WTC11 (cell line): ENCODE data around the gene TPM4. TPM values are rescaled to one million over a fixed set of nuclear protein-coding genes. Genes with fewer than 3 reads are reported as not detected.

Source experiments
- ATAC-seq: fragments of 200-7000 bp; cut with Tn5 transposase; 2 replicates; pipeline ENCODE4 v1.10.0; 2021; ENCODE audit warnings: mild to moderate bottlenecking, moderate library complexity
- CTCF ChIA-PET: fragments of 300-600 bp; sonication (Branson Sonifier 250); formaldehyde crosslinking; loops from one replicate; lab custom pipeline; 2021; ENCODE audit warnings: antibody characterized with exemption; lab: Charles Lee
- POLR2A ChIA-PET: fragments of 350-600 bp; sonication (Branson Sonifier 250); formaldehyde crosslinking; loops from one replicate; lab custom pipeline; 2021; ENCODE audit warnings: antibody characterized with exemption; lab: Charles Lee
- DNase-seq: peaks from one replicate; pipeline ENCODE4 v3.0.0; 2021; ENCODE audit warnings: low spot score
- H3K27ac Mint-ChIP-seq: 2 replicates; pipeline ENCODE4 v1.8.0; 2021; ENCODE audit warnings: mixed read lengths
- H3K27me3 Mint-ChIP-seq: 2 replicates; pipeline ENCODE4 v1.8.0; 2021; ENCODE audit warnings: low read depth, mild to moderate bottlenecking, moderate library complexity, mixed read lengths
- H3K36me3 Mint-ChIP-seq: 2 replicates; pipeline ENCODE4 v1.8.0; 2021; ENCODE audit warnings: mixed read lengths
- H3K4me1 Mint-ChIP-seq: 2 replicates; pipeline ENCODE4 v1.8.0; 2022; ENCODE audit warnings: mixed read lengths
- H3K4me3 Mint-ChIP-seq: 2 replicates; pipeline ENCODE4 v1.8.0; 2021; ENCODE audit warnings: mild to moderate bottlenecking, moderate library complexity, mixed read lengths
- H3K9me3 Mint-ChIP-seq: 2 replicates; pipeline ENCODE4 v1.8.0; 2021; ENCODE audit warnings: mixed read lengths
- CREB1 ChIP-seq: sonication (generic); formaldehyde crosslinking; IDR thresholded peaks from 2 replicates; pipeline ENCODE4 v1.8.0; 2023; ENCODE audit warnings: mild to moderate bottlenecking, missing genetic modification reagents
- CTCF ChIP-seq: fragments of 200-600 bp; IDR thresholded peaks from 2 replicates; pipeline ENCODE4 v1.8.0; 2022; ENCODE audit warnings: antibody characterized with exemption
- E2F5 ChIP-seq: sonication (generic); formaldehyde crosslinking; IDR thresholded peaks from 2 replicates; pipeline ENCODE4 v1.8.1; 2022; ENCODE audit warnings: mild to moderate bottlenecking, moderate library complexity, missing genetic modification reagents
- FOXJ3 ChIP-seq: sonication (generic); formaldehyde crosslinking; IDR thresholded peaks from 2 replicates; pipeline ENCODE4 v1.9.0; 2021; ENCODE audit warnings: missing genetic modification reagents, mild to moderate bottlenecking, borderline replicate concordance
- FOXP1 ChIP-seq: sonication (generic); formaldehyde crosslinking; IDR thresholded peaks from 2 replicates; pipeline ENCODE4 v1.8.0; 2022; ENCODE audit warnings: missing genetic modification reagents, mild to moderate bottlenecking, moderate library complexity, borderline replicate concordance
- GABPB1 ChIP-seq: sonication (generic); formaldehyde crosslinking; IDR thresholded peaks from 2 replicates; pipeline ENCODE4 v1.8.1; 2023; ENCODE audit warnings: mild to moderate bottlenecking, missing genetic modification reagents
- GTF2I ChIP-seq: fragments of 250-450 bp; sonication (Bioruptor Pico); conservative IDR thresholded peaks from 2 replicates; pipeline ENCODE4 v1.4.0; 2021; ENCODE audit warnings: mild to moderate bottlenecking
- HMGXB4 ChIP-seq: sonication (generic); formaldehyde crosslinking; IDR thresholded peaks from 2 replicates; pipeline ENCODE4 v1.8.1; 2023; ENCODE audit warnings: mild to moderate bottlenecking, moderate library complexity, missing genetic modification reagents
- MAX ChIP-seq: sonication (generic); formaldehyde crosslinking; IDR thresholded peaks from 2 replicates; pipeline ENCODE4 v1.8.0; 2022; ENCODE audit warnings: mild to moderate bottlenecking, missing genetic modification reagents
- NR1H2 ChIP-seq: sonication (generic); formaldehyde crosslinking; IDR thresholded peaks from 2 replicates; pipeline ENCODE4 v1.9.0; 2021; ENCODE audit warnings: mild to moderate bottlenecking, moderate library complexity, missing genetic modification reagents
- NR3C1 ChIP-seq: sonication (generic); formaldehyde crosslinking; conservative IDR thresholded peaks from 2 replicates; pipeline ENCODE4 v1.8.1; 2023; ENCODE audit warnings: low read depth, mild to moderate bottlenecking, missing genetic modification reagents
- PRRX2 ChIP-seq: fragments of 250-450 bp; sonication (Bioruptor Pico); IDR thresholded peaks from 2 replicates; pipeline ENCODE4 v1.8.0; 2021; ENCODE audit warnings: mild to moderate bottlenecking
- USF2 ChIP-seq: sonication (generic); formaldehyde crosslinking; IDR thresholded peaks from 2 replicates; pipeline ENCODE4 v1.8.1; 2023; ENCODE audit warnings: mild to moderate bottlenecking, missing genetic modification reagents, moderate library complexity
- ZBTB21 ChIP-seq: sonication (generic); formaldehyde crosslinking; IDR thresholded peaks from 2 replicates; pipeline ENCODE4 v1.8.1; 2023; ENCODE audit warnings: mild to moderate bottlenecking, missing genetic modification reagents, borderline replicate concordance
- ZNF121 ChIP-seq: sonication (generic); formaldehyde crosslinking; IDR thresholded peaks from 2 replicates; pipeline ENCODE4 v1.8.0; 2023; ENCODE audit warnings: missing genetic modification reagents
- ZNF423 ChIP-seq: fragments of 250-450 bp; sonication (Bioruptor Pico); IDR thresholded peaks from 2 replicates; pipeline ENCODE4 v2.1.2; 2022; ENCODE audit warnings: mild to moderate bottlenecking, moderate library complexity
- ZNF671 ChIP-seq: fragments of 250-450 bp; sonication (Bioruptor Pico); IDR thresholded peaks from 2 replicates; pipeline ENCODE4 v1.8.0; 2021; ENCODE audit warnings: mild to moderate bottlenecking
- total RNA-seq: library from RNA; stranded (reverse); gene quantifications from 3 replicates; pipeline ENCODE4 v1.2.3, GENCODE V29; 2021

The TPM4 gene
- total RNA-seq, 1 experiment from 2014 or later = 302 TPM

GRCh38 chr19:16141043-16141442 is 64.7 kb downstream of the TPM4 start:
- DNase-seq (no peak), ATAC-seq (no peak)
- TF ChIP-seq ZNF671 (CRISPR knock-in tag) = no peak
- 0 out of 2 replicates have a peak, but pooled peaks have one; percentile 29 for TF ChIP-seq GTF2I (CRISPR knock-in tag)
- no peaks in the 10 kb centered on the region for H3K9me3 Mint-ChIP-seq
- no peak overlapping the region for H3K27ac Mint-ChIP-seq
- ChIA-PET CTCF (interaction anchor here (0.9 to 1.3 kb wide), 2 partner anchors 44 to 78 kb away, joined by 3 to 5 read pairs; partner anchors contain the start of gene FAM32A), POLR2A (no interaction called here)
- H3K27me3 Mint-ChIP-seq = peaks cover 15% of the 10 kb centered on the region
- no peak overlapping the region for H3K4me3 Mint-ChIP-seq
- no peaks in the 10 kb centered on the region for H3K36me3 Mint-ChIP-seq
- H3K4me1 Mint-ChIP-seq = peaks cover 16% of the 10 kb centered on the region

GRCh38 chr19:16142032-16142580 is 65.8 kb downstream of the TPM4 start:
- ATAC-seq = no peak
- TF ChIP-seq FOXJ3 (CRISPR knock-in tag) (no peak), ZNF121 (0 out of 2 replicates have a peak, but pooled peaks have one; percentile 50), PRRX2 (CRISPR knock-in tag) (no peak), USF2 (CRISPR knock-in tag) (no peak), CREB1 (CRISPR knock-in tag) (no peak), HMGXB4 (CRISPR knock-in tag) (no peak)
- TF ChIP-seq, all 79 proteins: peak for 1
- H3K4me3 Mint-ChIP-seq = no peak overlapping the region
- no peaks in the 10 kb centered on the region for H3K36me3 Mint-ChIP-seq
- peaks cover 12% of the 10 kb centered on the region for H3K27me3 Mint-ChIP-seq
- no peak for DNase-seq
- POLR2A ChIA-PET = no interaction called here
- no peaks in the 10 kb centered on the region for H3K9me3 Mint-ChIP-seq
- H3K4me1 Mint-ChIP-seq = peaks cover 11% of the 10 kb centered on the region
- H3K27ac Mint-ChIP-seq = no peak overlapping the region
- CTCF ChIA-PET = interaction anchor here (0.6 to 1.3 kb wide), 2 partner anchors 9 to 80 kb away, joined by 3 to 5 read pairs; no protein-coding TSS in a partner anchor

GRCh38 chr19:16143399-16144215 is 67.3 kb downstream of the TPM4 start, which contains the start of gene HSH2D:
Gene HSH2D, plus strand, starts transcription at chr19:16143685. Its CDS starts 5,066 bp downstream, at chr19:16148751.
- H3K9me3 Mint-ChIP-seq = no peaks in the 10 kb centered on the region
- peaks cover 11% of the 10 kb centered on the region for H3K4me1 Mint-ChIP-seq
- CTCF ChIA-PET = interaction anchor here (0.6 to 1.8 kb wide), 11 partner anchors 8 to 239 kb away, joined by 3 to 8 read pairs (median 4); partner anchors contain the start of gene FAM32A
- POLR2A ChIA-PET = interaction anchor here (0.5 to 0.9 kb wide), 2 partner anchors 30 to 73 kb away, joined by 3 to 6 read pairs; partner anchors contain the start of gene CIB3
- DNase-seq (peak; percentile 73), ATAC-seq (peak; percentile 98)
- peak within 1 kb of the TSS; percentile 98 for H3K27ac Mint-ChIP-seq
- peaks cover 5% of the 10 kb centered on the region for H3K27me3 Mint-ChIP-seq
- peak; percentile 57; the same call in 1 of the 2 replicates for TF ChIP-seq MAX (CRISPR knock-in tag)
- TF ChIP-seq FOXP1 = 0 out of 2 replicates have a peak, but pooled peaks have one; percentile 28
- no peak for TF ChIP-seq CTCF
- peak within 1 kb of the TSS; percentile 48 for H3K4me3 Mint-ChIP-seq
- H3K36me3 Mint-ChIP-seq = no peaks in the 10 kb centered on the region

- Mint-ChIP-seq H3K27me3 (peaks cover under 1% of the 10 kb centered on the region; the same call in 1 of the 2 replicates), H3K4me3 (no peak overlapping the region; the same call in 1 of the 2 replicates), H3K4me1 (peaks cover 11% of the 10 kb centered on the region), H3K9me3 (no peaks in the 10 kb centered on the region), H3K27ac (peak overlapping the region; percentile 98; the same call in 1 of the 2 replicates), H3K36me3 (no peaks in the 10 kb centered on the region)
- no peak for ATAC-seq
- no peak for DNase-seq
- ChIA-PET POLR2A (interaction anchor here (0.9 kb wide), 1 partner anchor 73 kb away, joined by 3 read pairs; no protein-coding TSS in a partner anchor), CTCF (interaction anchor here (0.7 to 1.8 kb wide), 7 partner anchors 8 to 103 kb away, joined by 3 to 8 read pairs (median 5); partner anchors contain the start of gene FAM32A)
- TF ChIP-seq ZBTB21 (CRISPR knock-in tag) (no peak), GABPB1 (CRISPR knock-in tag) (no peak), NR3C1 (CRISPR knock-in tag) (no peak), ZNF423 (CRISPR knock-in tag) (no peak), E2F5 (no peak), NR1H2 (CRISPR knock-in tag) (no peak)
Measured at GRCh38 chr19:16144216-16144581, 67.9 kb downstream of the TPM4 start.
